GM13976 (cell line): Measurements from ENCODE around the gene TSPOAP1.

Experiments used
- DNase-seq: peaks from one replicate; pipeline ENCODE4 v3.0.0; 2012; ENCODE audit warnings: low spot score
- CTCF ChIP-seq: IDR thresholded peaks from 2 replicates; pipeline ENCODE4 v1.5.1; 2012; ENCODE audit warnings: borderline replicate concordance, mild to moderate bottlenecking; ENCODE audit not compliant: insufficient read depth; ENCODE audit errors: extremely low read depth, missing control alignments, control extremely low read depth
- in situ Hi-C: fragments of 300-500 bp; cut with MboI; formaldehyde crosslinking; loops from one replicate; pipeline ENCODE4 v1.12.0; 2022; ENCODE audit warnings: low sequenced_read_pairs, mixed read lengths, inconsistent platforms; ENCODE audit not compliant: unreplicated experiment

Gene TSPOAP1

GRCh38 chr17:58267347-58268324 lies 61.0 kb downstream of the TSPOAP1 start:
- TF ChIP-seq CTCF = no peak
- DNase-seq = no peak
- in situ Hi-C loops = no loop called here

GRCh38 chr17:58265902-58266875 lies 62.4 kb downstream of the TSPOAP1 start:
- in situ Hi-C loops = no loop called here
- no peak for DNase-seq
- TF ChIP-seq CTCF = no peak

GRCh38 chr17:58265271-58265670 lies 63.3 kb downstream of the TSPOAP1 start:
- no peak for TF ChIP-seq CTCF
- in situ Hi-C loops = no loop called here
- no peak for DNase-seq

- in situ Hi-C loops = no loop called here
- TF ChIP-seq CTCF = no peak
Observed at GRCh38 chr17:58264407-58265103, 64.0 kb downstream of the TSPOAP1 start.

GRCh38 chr17:58263773-58264172 lies 64.8 kb downstream of the TSPOAP1 start:
- no peak for TF ChIP-seq CTCF

More at GRCh38 chr17:58264407-58265103, 64.0 kb downstream of the TSPOAP1 start:
- DNase-seq = no peak

GRCh38 chr17:58262149-58262548 lies 66.4 kb downstream of the TSPOAP1 start:
- TF ChIP-seq CTCF = no peak
- DNase-seq = no peak
- in situ Hi-C loops = no loop called here

More at GRCh38 chr17:58263773-58264172, 64.8 kb downstream of the TSPOAP1 start:
- in situ Hi-C loops = no loop called here
- no peak for DNase-seq
